Measurements from ENCODE around the gene SLC2A6.
"Not testable (repeated sequence)": the region's sequence is repeated elsewhere in the genome, so short reads cannot be mapped to it uniquely, and the experiment has no call there.

The SLC2A6 gene

DNA sequence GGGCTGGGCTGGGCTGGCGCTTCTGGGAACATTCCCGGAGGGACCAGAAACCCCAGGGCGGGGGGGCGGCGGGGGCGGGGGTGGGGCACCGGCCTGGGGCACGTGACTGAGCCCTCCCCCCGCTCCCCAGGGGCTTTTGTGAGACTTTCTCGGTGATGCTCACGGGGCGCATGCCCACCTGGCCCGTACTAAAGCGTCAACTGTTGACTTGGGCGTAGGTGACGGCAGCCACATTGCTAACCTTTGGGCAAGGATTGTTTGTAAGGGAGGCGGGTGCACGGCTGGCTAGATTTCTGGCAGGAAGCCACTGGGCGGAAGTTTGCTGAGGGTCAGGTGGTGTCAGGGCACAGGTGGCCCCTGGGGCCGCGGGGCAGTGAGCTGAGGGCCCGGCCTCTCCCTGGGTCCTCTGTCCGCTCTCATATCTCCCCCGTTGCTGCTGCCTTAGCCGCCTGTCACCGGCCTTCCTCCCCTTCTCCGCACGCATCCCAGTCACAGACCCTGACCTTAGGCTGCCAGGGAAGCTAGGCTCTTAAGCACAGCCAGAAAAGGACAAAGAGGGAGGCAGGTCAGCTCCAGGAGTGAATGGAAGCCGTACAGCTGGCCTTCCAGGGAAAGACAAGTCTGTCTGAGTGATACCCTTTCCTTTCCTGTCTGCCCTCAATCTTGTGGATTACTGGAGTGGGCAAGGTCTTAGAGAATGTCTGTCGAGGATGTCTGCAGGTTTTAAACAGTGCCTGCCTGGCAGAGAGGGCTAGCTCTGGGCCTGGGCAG, 18.3 kb downstream of the SLC2A6 start:
- no peak for DNase-seq (ENCODE audit: low read depth)

DNA sequence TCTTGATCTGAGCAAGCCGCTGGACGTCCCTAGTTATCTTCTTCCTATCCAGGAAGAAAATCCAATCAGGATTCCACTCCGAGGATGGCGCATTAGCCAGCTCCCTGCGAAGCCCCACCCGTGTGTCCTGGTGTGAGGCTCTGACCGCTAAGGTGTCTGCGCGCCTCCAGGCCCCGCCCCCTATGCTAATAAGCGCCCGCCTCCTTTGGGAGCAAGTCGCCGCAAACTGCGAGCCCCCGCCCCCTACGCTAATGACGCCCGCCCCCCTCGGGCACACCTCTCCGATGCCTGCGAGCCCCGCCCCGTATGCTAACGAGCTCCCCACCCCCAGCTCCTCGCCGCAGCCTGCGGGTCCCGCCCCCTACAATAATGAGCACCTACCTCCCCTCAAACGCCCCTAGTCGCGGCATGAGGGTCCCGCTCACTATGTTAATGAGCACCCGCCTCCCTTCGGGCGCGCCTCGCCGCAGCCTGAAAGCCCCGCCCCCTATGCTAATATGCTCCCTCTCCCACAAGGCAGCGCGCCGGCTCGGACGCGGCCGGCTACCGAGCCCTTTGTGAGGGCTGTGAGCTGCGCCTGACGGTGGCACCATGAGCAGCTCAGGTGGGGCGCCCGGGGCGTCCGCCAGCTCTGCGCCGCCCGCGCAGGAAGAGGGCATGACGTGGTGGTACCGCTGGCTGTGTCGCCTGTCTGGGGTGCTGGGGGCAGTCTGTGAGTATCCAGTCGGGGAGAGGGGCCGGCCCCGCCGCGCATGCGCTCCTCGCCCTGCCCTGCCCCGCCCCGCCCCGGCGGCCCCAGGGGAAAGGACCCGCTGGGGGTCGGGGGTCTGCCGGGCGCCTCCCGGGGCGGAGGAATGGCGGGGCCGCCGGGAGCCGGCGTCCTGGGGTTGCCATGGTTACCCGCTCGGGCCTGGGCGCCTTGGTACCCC, 19.2 kb downstream of the SLC2A6 start, which contains the start of gene CACFD1:
CACFD1 (plus strand) TSS at position 503 of the 929 bp plus-strand sequence; CDS start at position 592, 89 bp downstream.
- DNase-seq (ENCODE audit: low read depth) = peak; percentile 89

DNA sequence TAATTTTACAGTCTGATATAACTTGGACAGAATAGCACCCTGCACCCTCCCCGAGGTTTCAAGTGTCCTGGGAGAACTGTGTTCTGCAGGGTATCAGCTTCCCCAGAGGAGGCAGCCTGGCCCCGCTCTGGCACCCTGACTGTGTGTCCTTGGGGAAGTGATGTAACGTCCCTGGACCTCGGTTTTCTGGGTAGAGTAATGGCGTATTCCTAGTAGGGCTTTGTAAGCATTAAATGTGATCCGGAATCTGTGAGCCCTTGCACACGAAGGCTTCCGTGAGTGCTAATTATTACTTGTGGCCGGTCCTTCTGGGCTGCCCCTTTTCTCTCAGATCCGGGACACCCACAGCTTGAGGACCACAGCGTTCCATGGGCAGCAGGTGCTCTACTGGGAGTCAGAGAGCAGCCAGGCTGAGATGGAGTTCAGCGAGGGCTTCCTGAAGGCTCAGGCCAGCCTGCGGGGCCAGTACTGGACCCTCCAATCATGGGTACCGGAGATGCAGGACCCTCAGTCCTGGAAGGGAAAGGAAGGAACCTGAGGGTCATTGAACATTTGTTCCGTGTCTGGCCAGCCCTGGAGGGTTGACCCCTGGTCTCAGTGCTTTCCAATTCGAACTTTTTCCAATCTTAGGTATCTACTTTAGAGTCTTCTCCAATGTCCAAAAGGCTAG, 20.1 kb downstream of the SLC2A6 start:
- no peak for DNase-seq (ENCODE audit: low read depth)

- DNase-seq (ENCODE audit: low read depth) = no peak
These were observed 21.2 kb downstream of the SLC2A6 start for GRCh38 chr9:133457748-133458147.

DNA sequence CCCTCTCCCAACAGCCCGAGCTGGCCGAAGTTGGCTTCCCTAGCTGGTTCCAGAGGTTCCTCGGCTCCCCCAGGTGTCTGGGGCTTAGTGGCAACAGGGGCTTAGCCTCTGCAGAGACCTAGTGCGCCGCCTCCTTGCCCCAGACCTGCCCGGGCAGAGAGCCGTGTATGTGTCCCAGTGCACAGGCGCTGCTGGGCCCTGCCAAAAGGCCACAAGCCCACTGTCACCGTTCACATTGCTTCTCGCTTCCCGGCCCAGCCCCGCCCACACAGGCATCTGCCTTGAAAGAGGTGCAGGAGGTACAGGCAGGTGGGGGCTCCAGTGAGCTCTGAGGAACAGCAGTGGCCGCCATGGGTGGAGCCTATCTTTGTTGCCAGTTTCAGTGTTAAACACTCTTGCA, 21.7 kb downstream of the SLC2A6 start:
- DNase-seq (ENCODE audit: low read depth) = no peak

DNA sequence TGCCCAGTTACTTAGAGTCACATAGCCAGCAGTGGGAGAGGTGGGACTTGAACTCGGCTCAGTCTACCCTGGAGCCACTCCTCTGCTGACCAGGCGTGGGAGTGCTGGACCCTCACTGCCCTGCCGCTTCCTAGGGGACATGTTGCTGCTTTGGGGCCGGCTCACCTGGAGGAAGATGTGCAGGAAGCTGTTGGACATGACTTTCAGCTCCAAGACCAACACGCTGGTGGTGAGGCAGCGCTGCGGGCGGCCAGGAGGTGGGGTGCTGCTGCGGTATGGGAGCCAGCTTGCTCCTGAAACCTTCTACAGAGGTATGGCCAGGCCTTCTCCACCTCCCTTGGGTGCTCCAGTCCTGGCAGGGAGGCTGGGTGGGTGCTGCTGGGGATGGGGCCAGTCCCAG, 22.5 kb downstream of the SLC2A6 start:
- no peak for DNase-seq (ENCODE audit: low read depth)

- no peak for DNase-seq (ENCODE audit: low read depth)
These were observed 23.0 kb downstream of the SLC2A6 start for GRCh38 chr9:133455936-133456335.

GRCh38 chr9:133454943-133455673, 23.8 kb downstream of the SLC2A6 start:
- no peak for DNase-seq (ENCODE audit: low read depth)

DNA sequence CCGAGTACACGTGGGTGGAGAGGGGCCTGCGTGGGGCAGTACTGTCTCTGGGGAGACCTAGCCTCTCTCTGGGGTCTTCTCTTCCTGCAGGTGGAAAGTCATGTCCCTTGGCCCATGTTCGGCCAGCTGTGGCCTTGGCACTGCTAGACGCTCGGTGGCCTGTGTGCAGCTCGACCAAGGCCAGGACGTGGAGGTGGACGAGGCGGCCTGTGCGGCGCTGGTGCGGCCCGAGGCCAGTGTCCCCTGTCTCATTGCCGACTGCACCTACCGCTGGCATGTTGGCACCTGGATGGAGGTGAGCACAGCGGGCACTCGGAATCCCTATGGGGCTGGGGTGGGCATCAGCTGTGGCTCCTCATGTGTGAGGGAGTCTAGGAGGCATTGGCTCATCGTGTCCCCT, 24.6 kb downstream of the SLC2A6 start:
- no peak for DNase-seq (ENCODE audit: low read depth)

GRCh38 chr9:133453651-133454050, 25.2 kb downstream of the SLC2A6 start:
- no peak for DNase-seq (ENCODE audit: low read depth)

GRCh38 chr9:133452562-133452961, 26.3 kb downstream of the SLC2A6 start:
- DNase-seq (ENCODE audit: low read depth) = no peak

GRCh38 chr9:133451865-133452264, 27.0 kb downstream of the SLC2A6 start:
- DNase-seq (ENCODE audit: low read depth) = not testable (repeated sequence)

DNA sequence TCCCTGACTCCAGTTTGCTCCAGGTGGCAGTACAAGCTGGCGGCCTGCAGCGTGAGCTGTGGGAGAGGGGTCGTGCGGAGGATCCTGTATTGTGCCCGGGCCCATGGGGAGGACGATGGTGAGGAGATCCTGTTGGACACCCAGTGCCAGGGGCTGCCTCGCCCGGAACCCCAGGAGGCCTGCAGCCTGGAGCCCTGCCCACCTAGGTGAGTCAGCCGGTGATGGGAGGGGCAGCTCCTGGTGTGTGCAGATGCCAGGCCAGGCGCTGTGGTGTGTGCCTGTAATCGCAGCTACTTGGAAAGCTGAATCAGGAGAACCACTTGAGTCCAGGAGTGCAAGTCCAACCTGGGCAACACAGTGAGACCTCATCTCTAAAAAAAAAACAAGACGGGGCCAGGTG, 29.1 kb downstream of the SLC2A6 start:
- no peak for DNase-seq (ENCODE audit: low read depth)

- DNase-seq (ENCODE audit: low read depth) = no peak
These were observed 30.4 kb downstream of the SLC2A6 start for GRCh38 chr9:133448487-133448972.

DNA sequence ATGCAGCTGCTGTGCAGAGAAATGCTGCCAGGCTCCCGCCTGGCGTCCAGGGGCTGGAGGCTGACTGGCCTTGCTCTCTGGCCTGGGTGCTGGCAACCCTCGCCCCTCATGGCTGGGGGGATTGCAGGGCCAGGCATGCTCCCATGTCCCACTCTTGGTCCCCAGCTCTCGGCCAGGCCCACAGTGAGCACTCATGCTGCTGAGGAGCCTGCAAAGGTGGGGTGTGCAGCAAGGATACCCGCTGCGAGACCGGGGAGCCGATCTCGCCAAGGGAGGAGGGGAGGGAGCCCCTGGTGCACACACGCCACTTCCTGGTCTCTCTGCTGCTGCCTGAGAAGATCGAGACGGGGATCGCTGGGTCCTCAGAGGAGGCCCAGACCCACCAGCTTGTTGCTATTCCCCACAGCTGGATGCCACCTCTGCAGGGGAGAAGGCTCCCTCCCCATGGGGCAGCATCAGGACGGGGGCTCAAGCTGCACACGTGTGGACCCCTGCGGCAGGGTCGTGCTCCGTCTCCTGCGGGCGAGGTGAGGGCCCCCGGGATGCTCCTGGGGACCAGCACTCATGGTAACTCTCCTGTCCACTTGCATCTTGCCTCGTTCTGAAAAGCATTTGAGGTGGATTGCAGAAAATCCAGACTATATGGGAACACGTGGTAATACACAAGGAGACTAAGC, 33.5 kb downstream of the SLC2A6 start:
- no peak for DNase-seq (ENCODE audit: low read depth)

GRCh38 chr9:133443982-133444381, 34.9 kb downstream of the SLC2A6 start:
- DNase-seq (ENCODE audit: low read depth) = no peak

DNA sequence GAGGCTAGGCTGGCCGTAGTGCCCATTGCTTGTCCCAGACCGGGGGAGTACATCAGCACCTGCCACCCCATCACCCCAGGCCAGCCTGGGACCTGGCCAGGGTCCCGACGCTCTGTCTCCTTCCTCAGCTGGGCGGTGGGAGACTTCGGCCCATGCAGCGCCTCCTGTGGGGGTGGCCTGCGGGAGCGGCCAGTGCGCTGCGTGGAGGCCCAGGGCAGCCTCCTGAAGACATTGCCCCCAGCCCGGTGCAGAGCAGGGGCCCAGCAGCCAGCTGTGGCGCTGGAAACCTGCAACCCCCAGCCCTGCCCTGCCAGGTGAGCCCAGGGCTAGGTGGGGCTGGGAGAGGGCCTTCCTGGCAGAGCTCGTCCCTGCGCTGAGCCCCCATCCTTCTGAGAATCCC, 35.7 kb downstream of the SLC2A6 start:
- no peak for DNase-seq (ENCODE audit: low read depth)

DNA sequence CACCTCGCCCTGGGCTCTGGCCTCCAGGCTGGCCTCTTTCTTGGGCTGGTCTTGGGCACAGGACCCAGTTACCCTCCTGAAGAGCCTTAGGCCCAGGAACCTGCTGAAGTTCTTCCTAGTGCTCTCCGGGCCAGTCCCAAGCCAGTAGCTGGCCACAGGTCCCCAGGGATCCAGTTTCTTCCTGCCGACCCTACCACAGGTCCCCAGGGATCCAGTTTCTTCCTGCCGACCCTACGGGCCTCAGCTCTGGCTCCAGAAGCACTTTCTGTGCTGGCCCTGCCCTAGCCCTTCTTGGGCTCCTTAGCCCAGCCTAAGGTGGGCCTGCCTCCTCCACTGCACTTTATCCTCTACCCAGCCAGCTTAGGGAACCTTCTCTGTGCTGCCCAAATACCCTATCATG, 37.3 kb downstream of the SLC2A6 start:
- DNase-seq (ENCODE audit: low read depth) = no peak

DNA sequence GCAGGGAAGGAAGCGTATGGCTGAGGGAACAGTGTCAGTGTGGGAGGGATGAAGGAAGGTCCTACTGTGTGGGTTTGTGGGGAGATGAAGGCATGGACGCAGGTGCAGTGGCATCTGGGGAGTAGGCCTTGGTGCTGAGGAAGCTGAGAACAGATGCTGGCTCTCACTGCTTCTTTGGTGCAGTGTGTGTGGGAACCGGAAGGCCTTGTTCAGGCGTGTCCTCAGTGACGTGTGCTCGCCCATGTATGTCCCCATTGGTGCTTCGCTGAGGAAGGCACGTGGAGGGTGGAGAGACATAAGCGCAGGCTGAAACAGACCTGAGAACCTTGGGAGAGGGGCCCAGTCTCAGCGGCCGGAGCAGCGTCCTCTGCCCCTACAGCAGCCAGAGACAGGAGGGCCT, 38.0 kb downstream of the SLC2A6 start:
- DNase-seq (ENCODE audit: low read depth) = no peak

DNA sequence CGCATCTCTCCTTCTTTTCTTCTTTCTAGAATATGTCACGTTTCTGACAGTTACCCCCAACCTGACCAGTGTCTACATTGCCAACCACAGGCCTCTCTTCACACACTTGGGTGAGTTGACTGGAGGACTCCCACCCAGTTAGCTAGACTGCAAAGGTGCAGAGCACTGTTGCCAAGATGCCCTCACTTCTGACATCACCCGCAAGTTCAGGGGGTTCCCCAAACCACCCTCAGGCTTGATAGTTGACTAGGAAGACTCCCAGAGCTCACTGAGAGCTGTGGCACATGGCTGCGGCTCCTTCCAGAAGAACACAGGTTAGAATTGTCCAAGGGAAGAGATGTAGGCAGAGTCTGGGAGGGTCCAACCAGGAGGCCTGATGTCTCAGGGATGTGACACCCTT, 39.6 kb downstream of the SLC2A6 start:
- no peak for DNase-seq (ENCODE audit: low read depth)

All from activated T-helper 9 cell treated with anti-CD3 and anti-CD28 coated beads, Interleukin-2, amount 50 U/mL, for 16 hours (primary cell).